GM18508 (cell line): ENCODE results near the gene YTHDC1.
"Not testable (repeated sequence)": the region's sequence is repeated elsewhere in the genome, so short reads cannot be mapped to it uniquely, and the experiment has no call there.

Source experiments
- ATAC-seq: cut with Tn5 transposase; IDR thresholded peaks from one replicate; pipeline ENCODE4 v1.9.1; 2021; ENCODE audit warnings: moderate number of reproducible peaks; ENCODE audit not compliant: insufficient read depth, unreplicated experiment

Gene YTHDC1

DNA sequence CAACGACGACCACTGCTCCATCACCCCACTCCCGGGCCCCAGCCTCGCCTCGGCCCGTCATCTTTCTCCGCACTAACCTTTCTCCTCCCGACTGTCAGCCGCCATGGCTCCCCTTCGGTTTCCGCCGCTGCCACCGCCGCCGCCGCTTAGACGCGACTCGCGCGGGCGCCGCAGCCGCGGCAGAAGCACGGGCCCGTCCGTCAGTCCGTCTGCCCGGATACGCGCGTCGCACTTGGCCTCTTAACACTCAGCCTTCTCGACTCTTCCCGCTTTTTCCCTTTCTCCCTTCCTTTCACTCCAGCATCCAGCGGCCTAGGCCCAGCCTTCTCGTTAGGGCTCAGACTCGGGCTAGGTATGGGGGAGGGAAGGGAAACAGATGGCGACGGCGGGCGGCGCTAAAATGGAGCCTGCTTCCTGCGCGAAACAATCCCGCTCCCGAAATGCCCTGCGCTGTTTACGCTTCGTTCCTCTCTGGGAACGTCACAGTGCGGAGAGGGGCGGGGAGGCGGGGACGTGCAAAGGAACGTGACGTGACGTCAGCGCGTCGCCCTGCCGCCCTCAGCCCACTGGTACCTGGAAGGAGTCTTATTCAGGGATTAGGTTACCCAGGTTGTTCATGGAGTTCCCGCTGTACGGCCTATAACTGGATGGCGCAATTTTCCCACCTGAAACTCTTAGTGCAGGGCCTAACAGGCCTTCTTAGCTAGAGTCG, at the start of gene YTHDC1:
TSS of gene YTHDC1 (minus strand) at position 442 of the 712 bp plus-strand sequence. CDS start at position 105, 337 bp downstream.
- peak; percentile 94 for ATAC-seq

DNA sequence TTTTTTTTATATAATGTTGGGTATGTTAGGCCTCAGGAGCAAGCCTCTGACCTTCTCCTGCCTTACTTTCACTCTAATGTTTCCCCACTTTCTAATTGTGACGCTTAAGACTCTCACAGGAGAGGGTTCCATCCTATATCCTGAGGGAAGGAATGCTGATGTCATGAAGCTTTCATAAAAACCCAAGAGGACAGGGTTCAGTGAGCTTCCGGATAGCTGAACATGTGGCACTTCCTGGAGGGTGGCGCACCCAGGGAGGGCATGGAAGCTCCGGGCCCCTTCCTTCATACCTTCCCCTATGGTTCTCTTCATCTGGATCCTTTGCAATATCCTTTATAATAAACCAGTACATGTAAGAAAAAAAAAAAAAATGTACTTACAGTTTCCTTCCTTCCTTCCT, 49.4 kb upstream of the YTHDC1 start:
- no peak for ATAC-seq

GRCh38 chr4:68396756-68397155, 46.9 kb upstream of the YTHDC1 start:
- no peak for ATAC-seq

DNA sequence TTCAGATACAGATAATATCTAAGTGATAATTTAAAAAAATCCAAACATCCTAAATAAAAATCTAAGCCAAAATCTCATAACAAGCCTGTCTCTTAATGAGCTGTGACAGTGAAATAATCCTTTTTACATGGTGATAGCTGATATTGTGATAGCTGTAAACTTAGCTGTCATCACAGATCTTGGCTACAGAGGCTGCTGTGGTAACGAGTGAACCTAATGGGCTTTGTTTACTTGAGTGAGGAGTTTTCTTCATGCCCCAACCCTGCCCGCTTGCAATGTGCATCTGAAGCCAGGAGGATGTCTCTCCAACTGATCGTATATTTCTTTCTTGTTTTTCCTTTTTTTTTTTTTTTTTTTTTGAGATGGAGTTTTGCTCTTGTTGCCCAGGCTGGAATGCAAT, 41.5 kb upstream of the YTHDC1 start:
- no peak for ATAC-seq

- ATAC-seq, result no peak
Observed at GRCh38 chr4:68390205-68390935, 40.5 kb upstream of the YTHDC1 start.

- not testable (repeated sequence) for ATAC-seq
Observed at GRCh38 chr4:68389386-68389913, 39.6 kb upstream of the YTHDC1 start.

- no peak for ATAC-seq
Observed at GRCh38 chr4:68388347-68388865, 38.5 kb upstream of the YTHDC1 start.

- ATAC-seq, result no peak
Observed at GRCh38 chr4:68385267-68385666, 35.4 kb upstream of the YTHDC1 start.

GRCh38 chr4:68383115-68383514, 33.2 kb upstream of the YTHDC1 start:
- no peak for ATAC-seq

DNA sequence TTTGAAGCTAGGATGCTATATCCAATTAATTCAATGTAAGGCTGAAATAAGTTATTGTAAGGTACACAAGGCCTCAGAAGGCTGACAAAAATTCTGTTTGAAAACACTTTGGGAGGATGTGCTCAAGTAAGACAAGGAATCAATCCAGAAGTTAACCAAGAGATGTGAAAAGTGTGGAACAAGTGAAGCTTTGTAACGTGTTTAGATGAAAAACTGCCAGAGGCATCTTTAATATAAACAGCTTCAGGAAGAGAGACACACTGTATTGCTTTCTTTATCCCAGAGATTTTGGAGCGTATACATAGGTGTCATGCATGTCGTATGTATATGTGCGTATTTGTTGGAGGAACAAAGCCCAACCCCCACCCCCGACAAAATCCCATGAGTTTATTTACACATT, 28.3 kb upstream of the YTHDC1 start:
- no peak for ATAC-seq

DNA sequence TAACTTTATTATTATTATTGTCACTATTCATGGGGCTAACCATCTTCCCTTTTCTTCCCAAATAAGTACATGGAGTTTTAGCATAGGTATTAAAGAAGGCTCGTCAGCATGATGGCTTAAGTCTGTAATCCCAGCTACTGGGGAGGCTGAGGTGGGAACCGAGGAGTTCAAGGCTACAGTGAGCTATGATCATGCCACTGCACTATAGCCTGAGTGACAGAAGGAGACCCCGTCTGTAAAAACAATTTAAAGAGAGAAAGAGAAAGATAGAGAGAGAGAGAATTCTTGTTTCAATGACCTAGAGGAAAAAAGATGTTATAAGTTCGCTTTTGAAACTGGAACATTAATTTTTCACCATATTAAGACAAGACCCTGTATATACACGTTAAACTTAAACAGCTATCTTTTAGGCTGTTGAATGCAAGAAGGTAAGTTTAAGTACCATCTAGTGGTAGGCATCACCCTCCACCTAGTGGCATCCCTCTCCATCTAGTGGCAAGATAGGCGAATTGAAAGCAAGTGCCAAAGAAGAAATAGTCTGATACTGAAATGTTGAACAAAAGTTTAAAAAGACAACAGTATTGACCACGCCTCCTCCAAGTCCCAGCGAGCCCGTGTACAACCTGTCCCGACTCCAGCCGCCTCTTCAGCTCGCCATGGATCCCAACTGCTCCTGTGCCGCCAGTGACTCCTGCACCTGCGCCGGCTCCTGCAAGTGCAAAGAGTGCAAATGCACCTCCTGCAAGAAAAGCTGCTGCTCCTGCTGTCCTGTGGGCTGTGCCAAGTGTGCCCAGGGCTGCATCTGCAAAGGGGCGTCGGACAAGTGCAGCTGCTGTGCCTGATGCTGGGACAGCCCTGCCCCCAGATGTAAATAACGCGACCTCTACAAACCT, 26.0 kb upstream of the YTHDC1 start:
- peak; percentile 73 for ATAC-seq

DNA sequence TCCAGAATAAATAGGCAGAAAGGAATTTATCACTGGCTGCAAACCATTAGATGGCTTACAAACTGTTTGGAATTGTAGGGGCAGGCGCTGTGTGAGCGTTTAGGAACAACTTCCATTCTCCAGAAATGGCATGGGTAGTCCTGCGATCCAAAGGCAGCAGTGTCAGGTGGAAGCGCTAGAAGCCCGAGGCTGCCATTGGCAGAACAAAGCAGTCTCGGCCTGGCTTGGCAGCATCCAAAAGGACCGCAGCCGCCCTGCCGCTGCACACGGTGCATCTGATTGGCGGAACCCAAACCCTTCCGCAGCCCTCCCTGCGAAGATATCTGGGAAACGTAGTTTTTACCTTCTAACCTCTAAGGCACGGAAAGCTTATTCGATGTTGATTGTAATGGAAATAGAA, 23.6 kb upstream of the YTHDC1 start:
- ATAC-seq, result peak; percentile 81

GRCh38 chr4:68372588-68372987, 22.7 kb upstream of the YTHDC1 start:
- ATAC-seq, result no peak

DNA sequence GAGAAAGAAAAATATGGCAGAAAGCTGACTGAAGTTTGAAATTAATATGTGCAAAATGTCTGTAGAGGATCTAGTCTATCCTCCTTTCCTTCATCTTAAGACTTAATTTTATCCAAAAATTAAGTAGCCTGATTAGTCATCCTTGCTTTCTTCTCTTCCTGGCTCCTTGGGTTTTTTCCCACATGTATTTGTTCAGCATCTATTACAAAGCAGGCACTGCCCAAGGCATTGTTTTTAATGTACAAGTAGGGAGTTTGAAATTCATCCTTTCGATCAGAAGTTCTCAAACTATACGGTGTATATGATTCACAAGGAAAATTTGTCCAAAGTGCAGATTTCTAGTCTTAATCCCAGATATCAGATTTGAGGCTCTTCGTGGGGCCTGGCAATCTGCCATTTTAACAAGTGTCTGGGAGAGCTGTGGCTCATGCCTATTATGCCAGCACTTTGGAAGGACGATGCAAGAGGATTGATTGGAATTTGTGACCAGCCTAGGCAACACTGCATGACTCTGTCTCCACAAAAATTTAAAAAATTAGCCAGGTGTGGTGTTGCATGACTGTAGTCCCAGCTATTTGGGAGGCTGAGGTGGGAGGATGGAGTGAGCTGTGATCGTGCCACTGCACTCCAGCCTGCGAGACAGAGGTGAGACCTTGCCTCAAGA, 19.4 kb upstream of the YTHDC1 start:
- ATAC-seq, result no peak

GRCh38 chr4:68368691-68369131, 18.8 kb upstream of the YTHDC1 start:
- no peak for ATAC-seq

- ATAC-seq, result no peak
Observed at GRCh38 chr4:68367835-68368234, 17.9 kb upstream of the YTHDC1 start.

GRCh38 chr4:68366600-68366999, 16.7 kb upstream of the YTHDC1 start:
- no peak for ATAC-seq

GRCh38 chr4:68365068-68365467, 15.2 kb upstream of the YTHDC1 start:
- ATAC-seq, result no peak

GRCh38 chr4:68361146-68361589, 11.3 kb upstream of the YTHDC1 start:
- ATAC-seq, result no peak
